H1 (cell line): ENCODE results near the gene CHRNA4. TPM values are rescaled to one million over a fixed set of nuclear protein-coding genes. Genes with fewer than 3 reads are reported as not detected.

Experiments used
- CTCF ChIA-PET: fragments of 300-600 bp; sonication (Branson Sonifier 250); formaldehyde crosslinking; loops from one replicate; lab custom pipeline; 2021; ENCODE audit not compliant: partially characterized antibody; lab: Charles Lee
- POLR2A ChIA-PET: fragments of 300-600 bp; sonication (Branson Sonifier 250); formaldehyde crosslinking; loops from one replicate; lab custom pipeline; 2021; ENCODE audit warnings: inconsistent platforms; ENCODE audit not compliant: partially characterized antibody; lab: Charles Lee
- DNase-seq, 2 experiments: peaks; one replicate each; pipeline versions ENCODE4 v3.0.0 to v3.0.0-alpha.2; 2010 to 2022; ENCODE audit warnings: low spot score in 2 of 2, low read depth in 1 of 2, mixed read lengths in 1 of 2
- FAIRE-seq: peaks from 2 replicates; lab custom pipeline; 2011; peaks lifted over from hg19 to GRCh38; lab: Jason Lieb, UNC
- H2AFZ ChIP-seq: 2 replicates; pipeline ENCODE4 v1.8.1; 2012; ENCODE audit warnings: low read length, inconsistent platforms
- H2AK5ac ChIP-seq: 2 replicates; pipeline ENCODE4 v1.6.1; 2013; ENCODE audit warnings: low read depth, low read length
- H2BK120ac ChIP-seq: replicated peaks from 2 replicates; pipeline ENCODE3; 2013; ENCODE audit warnings: low read depth, low read length, inconsistent platforms
- H2BK12ac ChIP-seq: 2 replicates; pipeline ENCODE4 v1.6.1; 2013; ENCODE audit warnings: low read depth, low read length
- H2BK15ac ChIP-seq: 2 replicates; pipeline ENCODE4 v1.6.1; 2013; ENCODE audit warnings: low read length
- H2BK20ac ChIP-seq: 2 replicates; pipeline ENCODE4 v1.6.1; 2013; ENCODE audit warnings: low read length
- H2BK5ac ChIP-seq: 2 replicates; pipeline ENCODE4 v1.6.1; 2013; ENCODE audit warnings: low read depth, low read length
- H3K14ac ChIP-seq: 2 replicates; pipeline ENCODE4 v1.6.1; 2013; ENCODE audit warnings: inconsistent platforms; ENCODE audit not compliant: insufficient read length
- H3K18ac ChIP-seq: 2 replicates; pipeline ENCODE4 v1.6.1; 2013; ENCODE audit warnings: low read length; ENCODE audit errors: extremely low read depth
- H3K23ac ChIP-seq: 2 replicates; pipeline ENCODE4 v1.6.1; 2013; ENCODE audit warnings: inconsistent platforms; ENCODE audit not compliant: insufficient read length
- H3K23me2 ChIP-seq: 2 replicates; pipeline ENCODE4 v1.6.1; 2013; ENCODE audit warnings: low read depth, low read length
- H3K27ac ChIP-seq: 2 replicates; pipeline ENCODE4 v1.6.1; 2011; ENCODE audit warnings: low read depth, low read length, inconsistent platforms
- H3K27me3 ChIP-seq, 4 experiments: replicated peaks in 1 of 4; 1 replicate in 1 of 4; 2 replicates in 3 of 4; pipeline versions ENCODE4 v1.6.1 to v1.8.1; 2011 to 2013; ENCODE audit warnings: low read length in 3 of 4, mild to moderate bottlenecking in 3 of 4, inconsistent platforms in 2 of 4, mixed read lengths in 2 of 4, moderate library complexity in 1 of 4; ENCODE audit not compliant: control insufficient read depth in 3 of 4, insufficient read depth in 3 of 4; ENCODE audit errors: extremely low read depth in 1 of 4
- H3K36me3 ChIP-seq, 4 experiments: 2 replicates each; pipeline versions ENCODE4 v1.6.1 to v1.8.1; 2011 to 2013; ENCODE audit warnings: mild to moderate bottlenecking in 4 of 4, low read length in 3 of 4, moderate library complexity in 2 of 4, control low read depth in 1 of 4, inconsistent platforms in 1 of 4; ENCODE audit not compliant: insufficient read depth in 4 of 4, control insufficient read depth in 2 of 4
- H3K4ac ChIP-seq: replicated peaks from 2 replicates; pipeline ENCODE3; 2013; ENCODE audit warnings: low read length, low read depth, mixed read lengths, inconsistent platforms; ENCODE audit not compliant: insufficient read length
- H3K4me1 ChIP-seq, 4 experiments: replicated peaks in 1 of 4; 1 replicate in 1 of 4; 2 replicates in 3 of 4; pipeline versions ENCODE4 v1.6.1 to v1.8.1; 2011 to 2013; ENCODE audit warnings: low read length in 3 of 4, inconsistent platforms in 2 of 4, mixed read lengths in 1 of 4; ENCODE audit not compliant: insufficient read depth in 4 of 4, control insufficient read depth in 3 of 4
- H3K4me2 ChIP-seq, 2 experiments: 2 replicates each; pipeline versions ENCODE4 v1.6.1 to v1.8.1; 2011 to 2013; ENCODE audit warnings: low read depth in 2 of 2, low read length in 2 of 2, control low read depth in 1 of 2, inconsistent platforms in 1 of 2, mild to moderate bottlenecking in 1 of 2; ENCODE audit not compliant: insufficient read depth in 1 of 2
- H3K4me3 ChIP-seq, 4 experiments: fragments of 200-600, 300-600 bp in 1 of 4; sonication (generic), shearing (Covaris generic), sonication (Bioruptor Twin) in 1 of 4; 2 replicates each; pipeline versions ENCODE4 v1.5.1 to v1.8.1; 2011 to 2016; ENCODE audit warnings: low read length in 4 of 4, low read depth in 3 of 4, control low read depth in 2 of 4, inconsistent platforms in 2 of 4, mild to moderate bottlenecking in 2 of 4, mixed read lengths in 1 of 4, moderate library complexity in 1 of 4; ENCODE audit not compliant: insufficient read depth in 2 of 4; ENCODE audit errors: extremely low read depth in 1 of 4
- H3K56ac ChIP-seq: replicated peaks from 2 replicates; pipeline ENCODE3; 2013; ENCODE audit warnings: low read depth, mild to moderate bottlenecking, mixed read lengths, low read length, inconsistent platforms; ENCODE audit not compliant: insufficient read length
- H3K79me1 ChIP-seq: 2 replicates; pipeline ENCODE4 v1.6.1; 2013; ENCODE audit warnings: low read depth, low read length, control low read depth
- H3K79me2 ChIP-seq, 2 experiments: 2 replicates each; pipeline versions ENCODE4 v1.6.1 to v1.8.1; 2012 to 2013; ENCODE audit warnings: low read length in 2 of 2, mild to moderate bottlenecking in 2 of 2, inconsistent platforms in 1 of 2; ENCODE audit not compliant: insufficient read depth in 2 of 2, control insufficient read depth in 1 of 2
- H3K9ac ChIP-seq, 4 experiments: replicated peaks in 1 of 4; 1 replicate in 1 of 4; 2 replicates in 3 of 4; pipeline versions ENCODE4 v1.6.1 to v1.8.1; 2011 to 2013; ENCODE audit warnings: low read depth in 3 of 4, low read length in 3 of 4, control low read depth in 2 of 4, mild to moderate bottlenecking in 2 of 4, moderate library complexity in 2 of 4, inconsistent platforms in 1 of 4; ENCODE audit errors: extremely low read depth in 1 of 4
- H3K9me3 ChIP-seq, 2 experiments: 2 replicates each; pipeline versions ENCODE4 v1.6.1 to v1.8.1; 2012 to 2013; ENCODE audit warnings: mild to moderate bottlenecking in 2 of 2, moderate library complexity in 2 of 2, control low read depth in 1 of 2, inconsistent platforms in 1 of 2, low read depth in 1 of 2, low read length in 1 of 2, mixed read lengths in 1 of 2; ENCODE audit not compliant: insufficient read depth in 2 of 2
- H4K20me1 ChIP-seq, 2 experiments: replicated peaks in 1 of 2; 2 replicates each; pipeline versions ENCODE3 to v1.8.1; 2011 to 2013; ENCODE audit warnings: inconsistent platforms in 2 of 2, low read length in 2 of 2, mild to moderate bottlenecking in 1 of 2; ENCODE audit not compliant: insufficient read depth in 2 of 2, control insufficient read depth in 1 of 2
- H4K5ac ChIP-seq: 2 replicates; pipeline ENCODE4 v1.6.1; 2013; ENCODE audit warnings: low read length, low read depth, mixed read lengths, inconsistent platforms; ENCODE audit not compliant: insufficient read length
- H4K8ac ChIP-seq: 2 replicates; pipeline ENCODE4 v1.8.0; 2013; ENCODE audit warnings: mild to moderate bottlenecking, moderate library complexity, low read length, inconsistent platforms; ENCODE audit not compliant: insufficient read depth; ENCODE audit errors: extremely low read depth
- H4K91ac ChIP-seq: replicated peaks from 2 replicates; pipeline ENCODE3; 2013; ENCODE audit warnings: low read length, mixed read lengths, inconsistent platforms; ENCODE audit not compliant: insufficient read length
- BACH1 ChIP-seq: IDR thresholded peaks from 2 replicates; pipeline ENCODE4 v1.6.1; 2012; ENCODE audit warnings: low read length, improper control_type of control experiment
- CTCF ChIP-seq, 3 experiments: IDR thresholded peaks; 1 replicate in 2 of 3; 2 replicates in 1 of 3; pipeline versions ENCODE4 v1.5.1 to v1.6.1; 2011; ENCODE audit warnings: low read length in 3 of 3, mild to moderate bottlenecking in 3 of 3, inconsistent platforms in 2 of 3, low read depth in 1 of 3, moderate library complexity in 1 of 3; ENCODE audit not compliant: insufficient read depth in 1 of 3; ENCODE audit errors: control extremely low read depth in 1 of 3
- JUN ChIP-seq: IDR thresholded peaks from 2 replicates; pipeline ENCODE4 v1.6.1; 2011; ENCODE audit warnings: low read depth, mild to moderate bottlenecking, improper control_type of control experiment, low read length
- SIN3A ChIP-seq, 2 experiments: IDR thresholded peaks in 1 of 2; conservative IDR thresholded peaks in 1 of 2; 2 replicates each; pipeline ENCODE4 v1.6.1; 2011 to 2012; ENCODE audit warnings: low read length in 2 of 2, improper control_type of control experiment in 1 of 2, low read depth in 1 of 2, mild to moderate bottlenecking in 1 of 2
- SRF ChIP-seq: IDR thresholded peaks from 2 replicates; pipeline ENCODE4 v1.6.1; 2011; ENCODE audit warnings: mild to moderate bottlenecking, low read depth, low read length, moderate library complexity
- WGBS, 2 experiments: shearing (Covaris generic) in 1 of 2; methylation state at CpG; one replicate each; pipeline versions ENCODE4 v1.1.6 to v1.1.7; 2013 to 2015; ENCODE audit warnings: low lambda C conversion rate in 2 of 2, mixed read lengths in 2 of 2, inconsistent platforms in 1 of 2, low coverage in 1 of 2, missing lambda C conversion rate in 1 of 2; ENCODE audit not compliant: insufficient replicate concordance in 2 of 2, insufficient coverage in 1 of 2, insufficient read length in 1 of 2; ENCODE audit errors: extremely low coverage in 1 of 2, missing lambda C conversion rate in 1 of 2; 5-methylcytosine and 5-hydroxymethylcytosine counted together
- polyA plus RNA-seq, 7 experiments: library from polyadenylated mRNA; depleted of rRNA in 3 of 7; stranded (reverse) in 5 of 7; unstranded in 2 of 7; fragments of >200 nt in 5 of 7; fragments of 200-250 nt in 2 of 7; gene quantifications; 1 replicate in 5 of 7; 2 replicates in 1 of 7; 4 replicates in 1 of 7; pipeline versions ENCODE4 v1.2.1 to v1.2.3, GENCODE V29; 2011 to 2013; ENCODE audit warnings: missing spikeins in 2 of 7, mixed read lengths in 2 of 7
- total RNA-seq: library from RNA; stranded (reverse); fragmentation: NEBNext Ultra II Directional; extraction: Animal tissue kit (Norgen Biotek cat#: 25700); gene quantifications from 2 replicates; pipeline ENCODE4 v1.2.1, GENCODE V29; 2021

CHRNA4 gene
- total and polyA plus RNA-seq, 2 of the 8 experiments (the other 6 are each of a cell fraction or from before 2014, with no cell fraction given) = 4.3 to 5.7 TPM

- CTCF ChIA-PET = interaction anchor here (5.0 kb wide), 1 partner anchor 29 kb away, joined by 33 read pairs; no protein-coding TSS in a partner anchor
- H3K9me3 ChIP-seq = peaks cover 0 to 8% of the 10 kb centered on the region in 2 experiments; a peak in 2 of 4 replicates
- peaks cover 0 to 11% (median 8%) of the 10 kb centered on the region in 4 experiments; a peak in 5 of 7 replicates for H3K4me1 ChIP-seq
- no peak overlapping the region for H3K4me3 ChIP-seq
- H3K9ac ChIP-seq = no peak overlapping the region
- H3K27me3 ChIP-seq = no peaks in the 10 kb centered on the region
- no peaks in the 10 kb centered on the region for H3K36me3 ChIP-seq
- H3K4me2 ChIP-seq = no peak overlapping the region
- DNase-seq (no peak), FAIRE-seq (no peak)
- H2AFZ ChIP-seq = no peak overlapping the region
- no peak overlapping the region for H2AK5ac ChIP-seq
- no peak overlapping the region for H2BK20ac ChIP-seq
- no peaks in the 10 kb centered on the region for H3K23me2 ChIP-seq
- no peak overlapping the region for H4K5ac ChIP-seq
- no peak overlapping the region for H2BK15ac ChIP-seq
- no peaks in the 10 kb centered on the region for H3K79me2 ChIP-seq
- no peak overlapping the region for H4K8ac ChIP-seq
- H2BK5ac ChIP-seq = no peak overlapping the region
- no peak overlapping the region for H3K14ac ChIP-seq
- no peak overlapping the region for H3K23ac ChIP-seq
- H3K27ac ChIP-seq = no peak overlapping the region
- WGBS, 2 experiments = 91% methylated on average over 25 of the region's 33 CpGs; no CpG with 5 or more reads in 1 of the 2 experiments
- H3K18ac ChIP-seq = no peak overlapping the region
- no peak overlapping the region for H4K91ac ChIP-seq
- no peak overlapping the region for H2BK12ac ChIP-seq
- no peaks in the 10 kb centered on the region for H3K79me1 ChIP-seq
- no peak overlapping the region for H3K56ac ChIP-seq
- no peak for TF ChIP-seq SRF
- no peak for TF ChIP-seq JUN
- no peak for TF ChIP-seq BACH1
- TF ChIP-seq CTCF (IDR thresholded peaks at IDR 0.05; ENCODE audit: control extremely low read depth in 1 of 3, insufficient read depth in 1 of 3, low read depth in 1 of 3, low read length in 3 of 3) = peak in 1 of 3 experiments; percentile 0; a peak in 1 of 4 replicates
- TF ChIP-seq SIN3A (conservative IDR thresholded peaks at IDR 0.05 in 1 of 2, IDR thresholded peaks at IDR 0.05 in 1 of 2; ENCODE audit: low read depth in 1 of 2, low read length in 2 of 2) = no peak
- peaks cover 0 to 2% of the 10 kb centered on the region in 2 experiments for H4K20me1 ChIP-seq
- no peak overlapping the region for H3K4ac ChIP-seq
- H2BK120ac ChIP-seq = no peak overlapping the region
- POLR2A ChIA-PET = interaction anchor here (1.0 kb wide), 1 partner anchor 56 kb away, joined by 3 read pairs; no protein-coding TSS in a partner anchor
Measured at GRCh38 chr20:63350196-63350595, 11.0 kb downstream of the CHRNA4 start.
